ENCODE data around the gene C15orf39. TPM values are rescaled to one million over a fixed set of nuclear protein-coding genes. Genes with fewer than 3 reads are reported as not detected.

Gene C15orf39
- total and polyA plus RNA-seq, 9 of the 15 experiments (the other 6 are each of a cell fraction or from before 2014, with no cell fraction given): 0.31 to 29.8 (median 4.4) TPM

- TF ChIP-seq ZBTB11 (CRISPR knock-in tag; IDR thresholded peaks at IDR 0.05) (no peak), RB1 (IDR thresholded peaks at IDR 0.05; ENCODE audit: low read depth) (no peak), BACH1 (tag; IDR thresholded peaks at IDR 0.05) (no peak), NR2C1 (IDR thresholded peaks at IDR 0.05) (no peak), NR2C1 (tag; IDR thresholded peaks at IDR 0.05) (no peak), DMBX1 (CRISPR knock-in tag; IDR thresholded peaks at IDR 0.05; ENCODE audit: borderline replicate concordance) (0 out of 2 replicates have a peak, but pooled peaks have one; percentile 20), ZNF274 (IDR thresholded peaks at IDR 0.05; ENCODE audit: borderline replicate concordance, low read depth, low read length) (no peak), BCOR (IDR thresholded peaks at IDR 0.05) (peak; percentile 35; the same call in 1 of the 2 replicates), MBD1 (CRISPR knock-in tag; IDR thresholded peaks at IDR 0.05) (no peak), ZNF79 (CRISPR knock-in tag; IDR thresholded peaks at IDR 0.05; ENCODE audit: low read depth) (no peak), CAMTA2 (CRISPR knock-in tag; conservative IDR thresholded peaks at IDR 0.05) (no peak), PHF8 (IDR thresholded peaks at IDR 0.05; ENCODE audit: borderline replicate concordance, low read length) (no peak), PRMT5 (CRISPR knock-in tag; IDR thresholded peaks at IDR 0.05) (no peak), ZNF707 (CRISPR knock-in tag; conservative IDR thresholded peaks at IDR 0.05) (no peak), L3MBTL2 (IDR thresholded peaks at IDR 0.05) (no peak), E2F6 (IDR thresholded peaks at IDR 0.05; ENCODE audit: borderline replicate concordance in 1 of 2, extremely low read depth in 1 of 2, insufficient read depth in 1 of 2, insufficient read length in 1 of 2, low read depth in 1 of 2, low read length in 1 of 2, poor library complexity in 1 of 2, severe bottlenecking in 1 of 2) (no peak), STAG1 (CRISPR knock-in tag; IDR thresholded peaks at IDR 0.05; ENCODE audit: borderline replicate concordance) (no peak)
- TF ChIP-seq, protein P1, sequence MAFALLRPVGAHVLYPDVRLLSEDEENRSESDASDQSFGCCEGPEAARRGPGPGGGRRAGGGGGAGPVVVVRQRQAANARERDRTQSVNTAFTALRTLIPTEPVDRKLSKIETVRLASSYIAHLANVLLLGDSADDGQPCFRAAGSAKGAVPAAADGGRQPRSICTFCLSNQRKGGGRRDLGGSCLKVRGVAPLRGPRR (CRISPR knock-in tag; IDR thresholded peaks at IDR 0.05): no peak
- TF ChIP-seq, protein P2, sequence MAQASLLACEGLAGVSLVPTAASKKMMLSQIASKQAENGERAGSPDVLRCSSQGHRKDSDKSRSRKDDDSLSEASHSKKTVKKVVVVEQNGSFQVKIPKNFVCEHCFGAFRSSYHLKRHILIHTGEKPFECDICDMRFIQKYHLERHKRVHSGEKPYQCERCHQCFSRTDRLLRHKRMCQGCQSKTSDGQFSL (CRISPR knock-in tag; IDR thresholded peaks at IDR 0.05): 0 out of 2 replicates have a peak, but pooled peaks have one; percentile 33
- TF ChIP-seq, protein P2 (tag; IDR thresholded peaks at IDR 0.05): no peak
Measured at GRCh38 chr15:75152382-75153079, 49.2 kb upstream of the C15orf39 start (continued).
